ENCODE results near the gene TCEA3.
A peak's percentile ranks its signal among the peaks of the same experiment; 100 is the strongest.

Gene TCEA3

GRCh38 chr1:23357138-23357908 lies 67.2 kb downstream of the TCEA3 start:
- H3K4me1 ChIP-seq (ENCODE audit: insufficient read depth, low read length), result no peaks in the 10 kb centered on the region
- peaks cover 27% of the 10 kb centered on the region for H3K36me3 ChIP-seq (ENCODE audit: insufficient read depth, low read length)
- H3K9me3 ChIP-seq (ENCODE audit: low read length), result peaks cover 16% of the 10 kb centered on the region
- H3K4me3 ChIP-seq (ENCODE audit: low read depth in 1 of 2, low read length in 2 of 2), result no peak overlapping the region
- H3K27ac ChIP-seq (ENCODE audit: low read depth, low read length), result no peak overlapping the region
- no peaks in the 10 kb centered on the region for H3K27me3 ChIP-seq (ENCODE audit: control insufficient read depth in 1 of 2, insufficient read depth in 2 of 2, low read length in 2 of 2)
- H3K9ac ChIP-seq (ENCODE audit: low read length), result no peak overlapping the region

GRCh38 chr1:23356471-23357137 lies 67.9 kb downstream of the TCEA3 start:
- Histone ChIP-seq H3K9me3 (ENCODE audit: low read length) (peaks cover 9% of the 10 kb centered on the region), H3K9ac (ENCODE audit: low read length) (no peak overlapping the region), H3K27ac (ENCODE audit: low read depth, low read length) (no peak overlapping the region), H3K4me3 (ENCODE audit: low read depth in 1 of 2, low read length in 2 of 2) (no peak overlapping the region), H3K4me1 (ENCODE audit: insufficient read depth, low read length) (no peaks in the 10 kb centered on the region), H3K36me3 (ENCODE audit: insufficient read depth, low read length) (peaks cover 20% of the 10 kb centered on the region), H3K27me3 (ENCODE audit: control insufficient read depth in 1 of 2, insufficient read depth in 2 of 2, low read length in 2 of 2) (no peaks in the 10 kb centered on the region)

- Histone ChIP-seq H3K9ac (ENCODE audit: low read length) (no peak overlapping the region), H3K4me1 (ENCODE audit: insufficient read depth, low read length) (no peaks in the 10 kb centered on the region), H3K9me3 (ENCODE audit: low read length) (no peaks in the 10 kb centered on the region), H3K36me3 (ENCODE audit: insufficient read depth, low read length) (no peaks in the 10 kb centered on the region), H3K27ac (ENCODE audit: low read depth, low read length) (no peak overlapping the region), H3K4me3 (ENCODE audit: low read depth in 1 of 2, low read length in 2 of 2) (no peak overlapping the region), H3K27me3 (ENCODE audit: control insufficient read depth in 1 of 2, insufficient read depth in 2 of 2, low read length in 2 of 2) (no peaks in the 10 kb centered on the region)
These were observed 70.3 kb downstream of the TCEA3 start for GRCh38 chr1:23354245-23354644.

DNA sequence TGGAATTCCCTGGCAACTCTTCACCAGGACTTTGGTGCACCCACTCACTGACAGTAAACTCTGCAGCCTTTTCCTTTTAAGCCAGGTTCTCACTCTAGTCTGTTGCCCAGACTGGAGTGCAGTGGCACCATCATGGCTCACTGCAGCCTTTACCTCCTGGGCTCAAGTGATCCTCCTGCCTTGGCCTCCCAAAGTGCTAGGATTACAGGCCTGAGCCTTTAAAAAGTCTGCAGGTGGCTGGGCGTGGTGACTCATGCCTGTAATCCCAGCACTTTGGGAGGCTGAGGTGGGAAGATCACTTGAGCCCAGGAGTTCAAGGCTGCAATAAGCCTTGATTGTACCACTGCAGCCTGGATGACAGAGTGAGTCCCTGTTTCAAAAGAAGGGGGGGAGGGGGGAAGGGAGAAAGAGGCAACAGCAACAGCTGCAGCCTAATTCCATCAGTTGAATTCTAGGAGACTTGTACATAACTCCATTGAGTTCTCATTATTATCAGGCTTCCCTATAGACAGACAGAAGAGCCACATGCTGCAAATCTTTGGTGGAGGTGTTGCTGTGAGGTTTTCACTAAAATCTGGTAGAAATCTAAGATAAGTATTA lies 72.4 kb downstream of the TCEA3 start:
- Histone ChIP-seq H3K4me1 (ENCODE audit: insufficient read depth, low read length) (no peaks in the 10 kb centered on the region), H3K4me3 (ENCODE audit: low read depth in 1 of 2, low read length in 2 of 2) (no peak overlapping the region), H3K27ac (ENCODE audit: low read depth, low read length) (no peak overlapping the region), H3K9ac (ENCODE audit: low read length) (no peak overlapping the region), H3K9me3 (ENCODE audit: low read length) (no peaks in the 10 kb centered on the region), H3K36me3 (ENCODE audit: insufficient read depth, low read length) (no peaks in the 10 kb centered on the region), H3K27me3 (ENCODE audit: control insufficient read depth in 1 of 2, insufficient read depth in 2 of 2, low read length in 2 of 2) (no peaks in the 10 kb centered on the region)

GRCh38 chr1:23345920-23346319 lies 78.6 kb downstream of the TCEA3 start:
- H3K27me3 ChIP-seq (ENCODE audit: control insufficient read depth in 1 of 2, insufficient read depth in 2 of 2, low read length in 2 of 2), result no peaks in the 10 kb centered on the region
- no peak overlapping the region for H3K4me3 ChIP-seq (ENCODE audit: low read depth in 1 of 2, low read length in 2 of 2)
- H3K27ac ChIP-seq (ENCODE audit: low read depth, low read length), result no peak overlapping the region
- H3K36me3 ChIP-seq (ENCODE audit: insufficient read depth, low read length), result no peaks in the 10 kb centered on the region
- H3K4me1 ChIP-seq (ENCODE audit: insufficient read depth, low read length), result peaks cover 28% of the 10 kb centered on the region
- H3K9ac ChIP-seq (ENCODE audit: low read length), result no peak overlapping the region
- H3K9me3 ChIP-seq (ENCODE audit: low read length), result no peaks in the 10 kb centered on the region

- no peaks in the 10 kb centered on the region for H3K27me3 ChIP-seq (ENCODE audit: control insufficient read depth in 1 of 2, insufficient read depth in 2 of 2, low read length in 2 of 2)
- H3K4me1 ChIP-seq (ENCODE audit: insufficient read depth, low read length), result peaks cover 36% of the 10 kb centered on the region
- H3K27ac ChIP-seq (ENCODE audit: low read depth, low read length), result peak overlapping the region; percentile 56
- H3K9ac ChIP-seq (ENCODE audit: low read length), result peak overlapping the region; percentile 93
- no peaks in the 10 kb centered on the region for H3K36me3 ChIP-seq (ENCODE audit: insufficient read depth, low read length)
- H3K4me3 ChIP-seq (ENCODE audit: low read depth in 1 of 2, low read length in 2 of 2), result peak overlapping the region; percentile 29 to 88
- no peaks in the 10 kb centered on the region for H3K9me3 ChIP-seq (ENCODE audit: low read length)
These were observed 79.5 kb downstream of the TCEA3 start for GRCh38 chr1:23344987-23345472.

GRCh38 chr1:23344111-23344986 lies 80.2 kb downstream of the TCEA3 start, which contains the start of gene HNRNPR:
Gene HNRNPR (minus strand): TSS chr1:23344284. CDS start chr1:23341008, 3,276 bp downstream.
- Histone ChIP-seq H3K4me3 (ENCODE audit: low read depth in 1 of 2, low read length in 2 of 2) (peak within 1 kb of the TSS; percentile 81 to 88), H3K27ac (ENCODE audit: low read depth, low read length) (peak within 1 kb of the TSS; percentile 56), H3K4me1 (ENCODE audit: insufficient read depth, low read length) (peaks cover 42% of the 10 kb centered on the region), H3K9ac (ENCODE audit: low read length) (peak within 1 kb of the TSS; percentile 93), H3K36me3 (ENCODE audit: insufficient read depth, low read length) (no peaks in the 10 kb centered on the region), H3K9me3 (ENCODE audit: low read length) (no peaks in the 10 kb centered on the region), H3K27me3 (ENCODE audit: control insufficient read depth in 1 of 2, insufficient read depth in 2 of 2, low read length in 2 of 2) (no peaks in the 10 kb centered on the region)

DNA sequence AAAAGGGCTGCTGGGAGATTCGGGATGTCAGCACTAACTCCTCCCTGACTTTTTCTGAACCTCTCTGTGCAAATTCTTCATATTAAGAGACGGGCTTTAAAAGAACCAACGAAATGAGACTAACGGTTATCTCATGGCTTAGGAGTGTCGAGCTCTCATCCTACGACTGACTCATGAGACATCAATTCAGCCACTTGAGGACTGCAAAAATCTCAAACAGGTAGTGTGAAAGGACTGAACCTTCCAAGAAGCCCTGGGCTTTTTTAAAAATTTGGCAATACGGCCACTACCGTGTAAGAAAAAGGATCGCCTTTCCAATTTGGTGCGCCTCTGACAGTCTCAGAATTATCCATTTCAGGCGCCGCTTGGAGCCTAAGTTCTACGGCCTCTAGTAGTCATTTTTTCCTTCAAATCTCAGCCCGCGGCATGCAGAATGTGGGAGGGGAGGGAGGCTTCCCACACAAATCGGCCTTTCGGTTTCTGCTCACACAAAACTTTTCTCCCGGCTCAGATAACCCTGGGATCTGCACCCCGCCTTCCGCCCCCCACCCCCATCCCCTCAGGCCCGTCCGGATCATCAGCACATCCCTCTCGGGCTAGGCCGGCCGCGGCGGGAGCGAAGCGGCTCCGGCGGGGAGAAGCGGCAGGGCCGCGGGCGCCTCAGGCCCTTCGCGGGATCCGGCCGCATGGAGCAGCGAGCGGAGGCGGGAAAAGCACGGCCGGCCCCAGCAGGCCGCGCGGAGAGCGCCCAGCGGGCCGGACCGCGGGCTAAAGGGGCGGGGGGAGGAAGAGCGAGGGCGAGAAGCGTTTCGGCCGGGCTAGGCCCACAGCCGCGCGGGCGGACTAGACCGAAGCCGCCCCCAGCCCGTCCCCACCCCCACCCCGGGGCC lies 81.1 kb downstream of the TCEA3 start:
- Histone ChIP-seq H3K27ac (ENCODE audit: low read depth, low read length) (peak overlapping the region; percentile 56), H3K36me3 (ENCODE audit: insufficient read depth, low read length) (no peaks in the 10 kb centered on the region), H3K9me3 (ENCODE audit: low read length) (no peaks in the 10 kb centered on the region), H3K9ac (ENCODE audit: low read length) (peak overlapping the region; percentile 66), H3K4me1 (ENCODE audit: insufficient read depth, low read length) (peaks cover 50% of the 10 kb centered on the region), H3K27me3 (ENCODE audit: control insufficient read depth in 1 of 2, insufficient read depth in 2 of 2, low read length in 2 of 2) (no peaks in the 10 kb centered on the region), H3K4me3 (ENCODE audit: low read depth in 1 of 2, low read length in 2 of 2) (peak overlapping the region; percentile 81 to 88)

DNA sequence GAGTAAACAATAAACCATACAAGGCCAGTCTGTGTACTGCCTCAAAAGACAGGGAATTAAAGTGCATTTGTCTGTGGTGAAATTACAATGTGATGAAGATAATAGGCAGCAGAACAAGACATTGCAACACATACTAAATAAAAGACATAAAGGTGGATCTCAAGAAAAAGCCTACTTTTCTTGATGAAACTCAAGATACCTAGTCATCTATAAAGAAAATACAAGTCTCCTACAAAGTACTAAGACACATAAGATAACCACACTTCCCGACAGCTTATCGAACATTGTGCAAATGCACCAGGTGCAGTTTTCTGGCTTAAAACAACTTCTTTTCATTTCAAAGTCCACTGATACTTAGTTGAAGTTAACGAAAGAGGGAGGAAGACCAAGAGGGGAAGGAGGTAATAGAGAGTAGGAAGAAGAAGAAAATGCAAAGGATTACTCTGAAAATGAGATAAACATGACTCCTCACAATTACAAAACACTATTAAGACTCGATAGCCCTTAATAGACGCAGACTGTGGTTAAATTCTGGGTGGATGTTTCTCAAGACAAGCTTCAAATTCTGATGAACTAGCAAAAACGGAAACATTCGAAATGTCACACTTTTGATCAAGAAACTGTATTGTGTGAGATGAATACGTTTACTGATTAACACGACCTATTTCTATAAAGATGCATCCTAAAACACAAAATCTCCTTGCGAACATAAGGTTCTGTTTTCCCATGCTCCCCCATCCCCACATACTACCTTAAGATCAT lies 82.4 kb downstream of the TCEA3 start:
- Histone ChIP-seq H3K9ac (ENCODE audit: low read length) (peak overlapping the region; percentile 66), H3K36me3 (ENCODE audit: insufficient read depth, low read length) (peaks cover 9% of the 10 kb centered on the region), H3K4me1 (ENCODE audit: insufficient read depth, low read length) (peaks cover 55% of the 10 kb centered on the region), H3K9me3 (ENCODE audit: low read length) (no peaks in the 10 kb centered on the region), H3K27ac (ENCODE audit: low read depth, low read length) (peak overlapping the region; percentile 21), H3K27me3 (ENCODE audit: control insufficient read depth in 1 of 2, insufficient read depth in 2 of 2, low read length in 2 of 2) (no peaks in the 10 kb centered on the region), H3K4me3 (ENCODE audit: low read depth in 1 of 2, low read length in 2 of 2) (peak overlapping the region; percentile 81 to 88)

GRCh38 chr1:23339632-23340031 lies 84.9 kb downstream of the TCEA3 start:
- H3K27me3 ChIP-seq (ENCODE audit: control insufficient read depth in 1 of 2, insufficient read depth in 2 of 2, low read length in 2 of 2), result no peaks in the 10 kb centered on the region
- no peaks in the 10 kb centered on the region for H3K9me3 ChIP-seq (ENCODE audit: low read length)
- H3K4me1 ChIP-seq (ENCODE audit: insufficient read depth, low read length), result peaks cover 50% of the 10 kb centered on the region
- no peak overlapping the region for H3K9ac ChIP-seq (ENCODE audit: low read length)
- H3K27ac ChIP-seq (ENCODE audit: low read depth, low read length), result no peak overlapping the region
- no peak overlapping the region for H3K4me3 ChIP-seq (ENCODE audit: low read depth in 1 of 2, low read length in 2 of 2)
- H3K36me3 ChIP-seq (ENCODE audit: insufficient read depth, low read length), result peaks cover 20% of the 10 kb centered on the region
